ENCODE results near the gene NDEL1.

GRCh38 chr17:8406174-8406573 is 29.5 kb upstream of the NDEL1 start:
- TF ChIP-seq CTCF (IDR thresholded peaks at IDR 0.05; ENCODE audit: insufficient read depth, low read length, poor library complexity, severe bottlenecking) (no peak), EZH2phosphoT487 (conservative IDR thresholded peaks at IDR 0.05; ENCODE audit: low read length) (no peak)

All from SU-DHL-6 (cell line).